Measurements from ENCODE around the gene ARHGEF17. TPM values are rescaled to one million over a fixed set of nuclear protein-coding genes. Genes with fewer than 3 reads are reported as not detected.
A peak's percentile ranks its signal among the peaks of the same experiment; 100 is the strongest.

The ARHGEF17 gene
- total and polyA plus RNA-seq, 2 of the 13 experiments (the other 11 are each of a cell fraction or from before 2014, with no cell fraction given), result 10.7 to 28.8 TPM

DNA sequence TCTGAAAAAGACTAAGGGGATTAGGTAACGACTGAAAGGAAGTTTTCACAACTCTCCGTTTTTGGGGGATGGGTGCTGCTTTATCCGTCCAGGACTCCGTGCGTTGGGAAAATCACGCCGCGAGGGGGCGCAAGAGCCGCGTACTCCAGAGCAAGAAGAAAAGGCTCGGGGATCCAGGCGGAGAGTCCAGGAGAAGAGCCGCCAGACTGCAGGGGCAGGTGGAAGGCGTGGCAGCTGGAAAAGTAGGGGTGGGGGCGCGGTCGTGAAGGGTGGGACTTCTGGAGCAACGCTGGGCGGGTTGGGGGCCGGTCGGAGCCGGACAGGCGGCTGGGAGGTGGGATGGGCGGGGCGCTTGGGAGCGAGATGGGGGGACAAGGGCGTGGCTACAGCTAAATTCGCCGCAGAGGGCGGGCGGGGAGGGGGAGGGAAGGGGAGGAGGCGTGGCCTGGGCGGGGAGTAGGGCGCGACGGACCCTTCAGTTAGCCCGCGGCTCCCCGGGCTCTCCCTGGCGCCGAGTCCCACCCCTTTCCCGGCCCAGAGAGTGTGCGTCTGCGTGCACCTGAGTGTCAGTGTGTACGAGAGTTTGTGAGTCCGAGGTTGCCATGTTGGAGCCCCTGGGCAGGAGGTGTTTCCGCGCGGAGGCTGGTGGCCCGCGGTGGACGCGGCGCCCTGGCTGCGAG is 613 bp upstream of the ARHGEF17 start (continued):
- TF ChIP-seq ELF3 (CRISPR knock-in tag; IDR thresholded peaks at IDR 0.05), result peak; percentile 16; the same call in 1 of the 2 replicates
- TF ChIP-seq ZNF143 (CRISPR knock-in tag; IDR thresholded peaks at IDR 0.05), result no peak
- no peak for TF ChIP-seq ZSCAN21 (CRISPR knock-in tag; IDR thresholded peaks at IDR 0.05; ENCODE audit: borderline replicate concordance)
- peak; percentile 68; the same call in 1 of the 2 replicates for TF ChIP-seq TARDBP (CRISPR knock-in tag; IDR thresholded peaks at IDR 0.05)
- no peak for TF ChIP-seq ZNF549 (CRISPR knock-in tag; IDR thresholded peaks at IDR 0.05)
- TF ChIP-seq THAP11 (CRISPR knock-in tag; IDR thresholded peaks at IDR 0.05), result peak; percentile 59; the same call in 1 of the 2 replicates
- TF ChIP-seq JUN (CRISPR knock-in tag; IDR thresholded peaks at IDR 0.05), result no peak
- TF ChIP-seq, protein P1, sequence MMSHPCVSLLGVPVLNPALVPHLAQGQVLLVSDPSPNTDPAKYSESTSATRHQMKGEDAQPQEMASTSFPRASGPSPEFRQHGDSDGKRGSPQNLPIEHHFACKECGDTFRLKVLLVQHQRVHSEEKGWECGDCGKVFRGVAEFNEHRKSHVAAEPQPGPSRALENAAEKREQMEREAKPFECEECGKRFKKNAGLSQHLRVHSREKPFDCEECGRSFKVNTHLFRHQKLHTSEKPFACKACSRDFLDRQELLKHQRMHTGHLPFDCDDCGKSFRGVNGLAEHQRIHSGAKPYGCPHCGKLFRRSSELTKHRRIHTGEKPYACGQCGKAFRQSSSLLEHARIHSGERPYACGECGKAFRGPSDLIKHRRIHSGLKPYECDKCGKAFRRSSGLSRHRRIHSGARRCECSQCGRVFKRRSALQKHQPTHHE (CRISPR knock-in tag; IDR thresholded peaks at IDR 0.05; ENCODE audit: borderline replicate concordance), result no peak
- TF ChIP-seq PHF5A (CRISPR knock-in tag; IDR thresholded peaks at IDR 0.05; ENCODE audit: low read depth, unreplicated experiment), result no peak
- peak; percentile 58; the same call in 1 of the 2 replicates for TF ChIP-seq GATAD2A (CRISPR knock-in tag; IDR thresholded peaks at IDR 0.05)
- no peak for TF ChIP-seq MZF1 (CRISPR knock-in tag; IDR thresholded peaks at IDR 0.05; ENCODE audit: borderline replicate concordance)
- TF ChIP-seq SUZ12 (IDR thresholded peaks at IDR 0.05; ENCODE audit: low read depth, low read length), result no peak
- no peak for TF ChIP-seq ZNF44 (CRISPR knock-in tag; IDR thresholded peaks at IDR 0.05)
- no peak for TF ChIP-seq ZNF605 (CRISPR knock-in tag; IDR thresholded peaks at IDR 0.05)
- peak; percentile 48 for TF ChIP-seq AGO2 (optimal IDR thresholded peaks at IDR 0.05; ENCODE audit: low read depth, low read length)
- TF ChIP-seq CBX1 (IDR thresholded peaks at IDR 0.05; ENCODE audit: low read depth), result no peak
- TF ChIP-seq STAT5B (CRISPR knock-in tag; IDR thresholded peaks at IDR 0.05), result no peak
- TF ChIP-seq, protein P2, sequence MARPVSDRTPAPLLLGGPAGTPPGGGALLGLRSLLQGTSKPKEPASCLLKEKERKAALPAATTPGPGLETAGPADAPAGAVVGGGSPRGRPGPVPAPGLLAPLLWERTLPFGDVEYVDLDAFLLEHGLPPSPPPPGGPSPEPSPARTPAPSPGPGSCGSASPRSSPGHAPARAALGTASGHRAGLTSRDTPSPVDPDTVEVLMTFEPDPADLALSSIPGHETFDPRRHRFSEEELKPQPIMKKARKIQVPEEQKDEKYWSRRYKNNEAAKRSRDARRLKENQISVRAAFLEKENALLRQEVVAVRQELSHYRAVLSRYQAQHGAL (CRISPR knock-in tag; IDR thresholded peaks at IDR 0.05; ENCODE audit: not compliant biosample characterization), result no peak
- TF ChIP-seq IKZF1 (IDR thresholded peaks at IDR 0.05), result no peak
- TF ChIP-seq NFYC (CRISPR knock-in tag; IDR thresholded peaks at IDR 0.05), result no peak
- no peak for TF ChIP-seq ZSCAN9 (CRISPR knock-in tag; IDR thresholded peaks at IDR 0.05; ENCODE audit: borderline replicate concordance)
- 0 out of 2 replicates have a peak, but pooled peaks have one; percentile 22 for TF ChIP-seq ARHGAP35 (CRISPR knock-in tag; IDR thresholded peaks at IDR 0.05; ENCODE audit: borderline replicate concordance)
- TF ChIP-seq NR2F6 (IDR thresholded peaks at IDR 0.05), result no peak
- no peak for TF ChIP-seq NR2F6 (CRISPR knock-in tag; IDR thresholded peaks at IDR 0.05)
- peak in 1 of 2 experiments; percentile 30; a peak in 1 of 4 replicates for TF ChIP-seq EP300 (IDR thresholded peaks at IDR 0.05; ENCODE audit: low read depth in 2 of 2, low read length in 2 of 2)
- TF ChIP-seq EP300 (CRISPR knock-in tag; IDR thresholded peaks at IDR 0.05; ENCODE audit: borderline replicate concordance), result no peak
- TF ChIP-seq THAP7 (CRISPR knock-in tag; IDR thresholded peaks at IDR 0.05), result no peak
- TF ChIP-seq ZNF335 (CRISPR knock-in tag; IDR thresholded peaks at IDR 0.05), result 0 out of 2 replicates have a peak, but pooled peaks have one; percentile 22
- TF ChIP-seq PBX3 (CRISPR knock-in tag; IDR thresholded peaks at IDR 0.05; ENCODE audit: borderline replicate concordance), result no peak
- TF ChIP-seq KLF13 (CRISPR knock-in tag; IDR thresholded peaks at IDR 0.05), result no peak

Data from HepG2 (cell line).